ENCODE measurements around the gene BSND. TPM values are rescaled to one million over a fixed set of nuclear protein-coding genes. Genes with fewer than 3 reads are reported as not detected.

Gene BSND
- total RNA-seq, 1 donor from 2014 or later: not detected

- no peaks in the 10 kb centered on the region for H3K36me3 Mint-ChIP-seq
- H3K27ac Mint-ChIP-seq: no peak overlapping the region
- H3K9me3 Mint-ChIP-seq: no peaks in the 10 kb centered on the region
- peaks cover 6% of the 10 kb centered on the region for H3K4me1 Mint-ChIP-seq (ENCODE audit: unreplicated experiment)
- TF ChIP-seq, protein P1, sequence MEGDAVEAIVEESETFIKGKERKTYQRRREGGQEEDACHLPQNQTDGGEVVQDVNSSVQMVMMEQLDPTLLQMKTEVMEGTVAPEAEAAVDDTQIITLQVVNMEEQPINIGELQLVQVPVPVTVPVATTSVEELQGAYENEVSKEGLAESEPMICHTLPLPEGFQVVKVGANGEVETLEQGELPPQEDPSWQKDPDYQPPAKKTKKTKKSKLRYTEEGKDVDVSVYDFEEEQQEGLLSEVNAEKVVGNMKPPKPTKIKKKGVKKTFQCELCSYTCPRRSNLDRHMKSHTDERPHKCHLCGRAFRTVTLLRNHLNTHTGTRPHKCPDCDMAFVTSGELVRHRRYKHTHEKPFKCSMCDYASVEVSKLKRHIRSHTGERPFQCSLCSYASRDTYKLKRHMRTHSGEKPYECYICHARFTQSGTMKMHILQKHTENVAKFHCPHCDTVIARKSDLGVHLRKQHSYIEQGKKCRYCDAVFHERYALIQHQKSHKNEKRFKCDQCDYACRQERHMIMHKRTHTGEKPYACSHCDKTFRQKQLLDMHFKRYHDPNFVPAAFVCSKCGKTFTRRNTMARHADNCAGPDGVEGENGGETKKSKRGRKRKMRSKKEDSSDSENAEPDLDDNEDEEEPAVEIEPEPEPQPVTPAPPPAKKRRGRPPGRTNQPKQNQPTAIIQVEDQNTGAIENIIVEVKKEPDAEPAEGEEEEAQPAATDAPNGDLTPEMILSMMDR (conservative IDR thresholded peaks at IDR 0.05): no peak
- H3K4me3 Mint-ChIP-seq: no peak overlapping the region
- peaks cover 21% of the 10 kb centered on the region for H3K27me3 Mint-ChIP-seq
- no peak for DNase-seq (ENCODE audit: extremely low spot score, unreplicated experiment)
These were observed 12.7 kb upstream of the BSND start for GRCh38 chr1:54986025-54986424.

DNA sequence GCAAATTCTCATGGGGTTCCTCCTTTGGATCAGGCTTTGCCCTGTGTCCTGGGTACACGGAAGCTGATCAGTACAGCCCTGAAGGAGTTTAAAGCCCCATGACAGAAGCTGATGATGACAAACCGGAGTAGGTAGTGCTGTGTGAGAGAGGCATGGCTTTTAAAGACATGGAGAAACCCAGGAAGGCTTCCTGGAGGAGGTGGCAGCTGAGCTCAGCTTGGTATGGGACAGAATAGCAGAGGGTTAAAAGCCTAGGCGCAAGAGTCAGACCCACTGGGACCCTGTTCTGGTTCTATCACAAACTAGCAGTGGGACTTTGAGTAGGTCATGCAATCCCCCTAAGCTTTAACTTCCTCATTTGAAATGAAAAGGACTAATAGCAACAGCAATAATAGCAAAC, 12.2 kb upstream of the BSND start:
- H3K4me3 Mint-ChIP-seq: no peak overlapping the region
- DNase-seq (ENCODE audit: extremely low spot score, unreplicated experiment): no peak
- peaks cover 6% of the 10 kb centered on the region for H3K4me1 Mint-ChIP-seq (ENCODE audit: unreplicated experiment)
- H3K27me3 Mint-ChIP-seq: peaks cover 16% of the 10 kb centered on the region
- TF ChIP-seq, protein P1 (conservative IDR thresholded peaks at IDR 0.05): no peak
- H3K36me3 Mint-ChIP-seq: no peaks in the 10 kb centered on the region
- peak overlapping the region; percentile 54 for H3K27ac Mint-ChIP-seq
- H3K9me3 Mint-ChIP-seq: no peaks in the 10 kb centered on the region

DNA sequence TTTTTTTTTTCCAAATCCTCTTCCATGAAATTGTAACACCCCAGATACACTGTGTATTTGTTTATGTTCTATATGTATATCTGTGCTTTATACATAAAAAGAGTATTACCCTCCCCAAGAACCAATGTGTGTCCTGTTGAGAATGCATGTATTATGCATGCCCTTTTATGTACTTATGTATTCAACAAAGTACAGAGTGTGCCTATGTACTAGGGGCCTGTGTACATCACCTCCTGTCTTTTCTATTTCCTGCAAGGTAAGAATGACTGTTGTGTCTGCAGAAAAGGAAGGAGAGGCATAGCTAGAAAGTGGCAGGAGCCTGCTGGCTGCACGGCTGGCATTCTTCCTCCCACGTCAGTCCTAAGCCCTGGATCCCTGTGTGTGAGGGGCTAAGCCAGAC, 11.3 kb upstream of the BSND start:
- no peak overlapping the region for H3K27ac Mint-ChIP-seq
- H3K9me3 Mint-ChIP-seq: no peaks in the 10 kb centered on the region
- DNase-seq (ENCODE audit: extremely low spot score, unreplicated experiment): no peak
- H3K36me3 Mint-ChIP-seq: no peaks in the 10 kb centered on the region
- peaks cover 8% of the 10 kb centered on the region for H3K27me3 Mint-ChIP-seq
- H3K4me3 Mint-ChIP-seq: no peak overlapping the region
- TF ChIP-seq, protein P1 (conservative IDR thresholded peaks at IDR 0.05): no peak
- peaks cover 6% of the 10 kb centered on the region for H3K4me1 Mint-ChIP-seq (ENCODE audit: unreplicated experiment)

- DNase-seq (ENCODE audit: extremely low spot score, unreplicated experiment): no peak
These were observed 10.6 kb upstream of the BSND start for GRCh38 chr1:54987919-54988705.

GRCh38 chr1:54988975-54989374, 9.8 kb upstream of the BSND start:
- TF ChIP-seq, protein P1 (conservative IDR thresholded peaks at IDR 0.05): no peak

More at GRCh38 chr1:54987919-54988705, 10.6 kb upstream of the BSND start:
- H3K9me3 Mint-ChIP-seq: no peaks in the 10 kb centered on the region
- TF ChIP-seq, protein P1 (conservative IDR thresholded peaks at IDR 0.05): no peak
- H3K36me3 Mint-ChIP-seq: no peaks in the 10 kb centered on the region
- H3K4me3 Mint-ChIP-seq: no peak overlapping the region
- peaks cover 8% of the 10 kb centered on the region for H3K27me3 Mint-ChIP-seq
- H3K4me1 Mint-ChIP-seq (ENCODE audit: unreplicated experiment): peaks cover 6% of the 10 kb centered on the region
- no peak overlapping the region for H3K27ac Mint-ChIP-seq

More at GRCh38 chr1:54988975-54989374, 9.8 kb upstream of the BSND start:
- no peaks in the 10 kb centered on the region for H3K36me3 Mint-ChIP-seq
- H3K4me3 Mint-ChIP-seq: no peak overlapping the region
- no peaks in the 10 kb centered on the region for H3K9me3 Mint-ChIP-seq
- H3K4me1 Mint-ChIP-seq (ENCODE audit: unreplicated experiment): peaks cover 2% of the 10 kb centered on the region
- no peak for DNase-seq (ENCODE audit: extremely low spot score, unreplicated experiment)
- peaks cover 2% of the 10 kb centered on the region for H3K27me3 Mint-ChIP-seq
- no peak overlapping the region for H3K27ac Mint-ChIP-seq
